GM23338 (cell line): ENCODE results near the gene PSPC1. TPM values are rescaled to one million over a fixed set of nuclear protein-coding genes. Genes with fewer than 3 reads are reported as not detected.
"Not testable (repeated sequence)": the region's sequence is repeated elsewhere in the genome, so short reads cannot be mapped to it uniquely, and the experiment has no call there.

Source experiments
- ATAC-seq: fragments of 200-7000 bp; cut with Tn5 transposase; 3 replicates; pipeline ENCODE4 v1.9.1; 2020
- DNase-seq: peaks from one replicate; pipeline ENCODE4 v3.0.0-alpha.2; 2015; ENCODE audit warnings: low spot score
- H2AFZ ChIP-seq: fragments of 200-600 bp; sonication (generic); 2 replicates; pipeline ENCODE4 v1.8.0; 2016; ENCODE audit warnings: antibody characterized with exemption, mild to moderate bottlenecking, moderate library complexity
- H3F3A ChIP-seq: fragments of 200-600 bp; sonication (generic); replicated peaks from 2 replicates; pipeline ENCODE4 v1.8.0; 2017; ENCODE audit warnings: antibody characterized with exemption, mixed run types, low read depth
- H3K27ac ChIP-seq: fragments of 200-600 bp; sonication (generic); 2 replicates; pipeline ENCODE4 v1.6.1; 2016; ENCODE audit warnings: low read depth
- H3K27me3 ChIP-seq: fragments of 200-600 bp; sonication (generic); 2 replicates; pipeline ENCODE4 v1.8.0; 2016; ENCODE audit warnings: mild to moderate bottlenecking, mixed run types, moderate library complexity; ENCODE audit not compliant: insufficient read depth
- H3K36me3 ChIP-seq: fragments of 200-600 bp; sonication (generic); 2 replicates; pipeline ENCODE4 v1.8.0; 2016; ENCODE audit warnings: mild to moderate bottlenecking; ENCODE audit not compliant: insufficient read depth
- H3K4me1 ChIP-seq: fragments of 200-600 bp; sonication (generic); 2 replicates; pipeline ENCODE4 v1.8.0; 2016; ENCODE audit warnings: mild to moderate bottlenecking, moderate library complexity; ENCODE audit not compliant: insufficient read depth
- H3K4me2 ChIP-seq: fragments of 200-600 bp; sonication (generic); 2 replicates; pipeline ENCODE4 v1.7.1; 2017; ENCODE audit warnings: mixed run types
- H3K4me3 ChIP-seq: fragments of 200-600 bp; sonication (generic); 2 replicates; pipeline ENCODE4 v1.6.1; 2016; ENCODE audit warnings: mixed run types
- H3K79me2 ChIP-seq: fragments of 200-600 bp; sonication (generic); replicated peaks from 2 replicates; pipeline ENCODE4 v1.8.0; 2017; ENCODE audit warnings: mild to moderate bottlenecking; ENCODE audit not compliant: insufficient read depth
- H3K9me2 ChIP-seq: fragments of 200-600 bp; sonication (generic); 2 replicates; pipeline ENCODE4 v1.8.0; 2017; ENCODE audit not compliant: insufficient read depth
- H4K20me1 ChIP-seq: fragments of 200-600 bp; sonication (generic); replicated peaks from 2 replicates; pipeline ENCODE4 v1.8.0; 2017; ENCODE audit warnings: mild to moderate bottlenecking; ENCODE audit not compliant: insufficient read depth
- H3K27ac Mint-ChIP-seq: 2 replicates; pipeline ENCODE4 v1.8.0; 2020; ENCODE audit warnings: inconsistent platforms, mild to moderate bottlenecking, moderate library complexity, mixed read lengths
- H3K27me3 Mint-ChIP-seq: 3 replicates; pipeline ENCODE4 v1.8.0; 2022; ENCODE audit warnings: low read depth, mild to moderate bottlenecking, moderate library complexity, mixed read lengths, inconsistent platforms; ENCODE audit not compliant: insufficient read depth, poor library complexity
- H3K36me3 Mint-ChIP-seq: 3 replicates; pipeline ENCODE4 v1.8.0; 2021; ENCODE audit warnings: low read depth, mild to moderate bottlenecking, inconsistent platforms, moderate library complexity, mixed read lengths
- H3K4me1 Mint-ChIP-seq: 3 replicates; pipeline ENCODE4 v1.8.0; 2020; ENCODE audit warnings: mild to moderate bottlenecking, inconsistent platforms, mixed read lengths
- H3K4me3 Mint-ChIP-seq: 3 replicates; pipeline ENCODE4 v1.8.0; 2021; ENCODE audit warnings: moderate library complexity, mild to moderate bottlenecking, inconsistent platforms, mixed read lengths
- H3K9me3 Mint-ChIP-seq: 3 replicates; pipeline ENCODE4 v1.8.0; 2020; ENCODE audit warnings: moderate library complexity, mild to moderate bottlenecking, inconsistent platforms, mixed read lengths
- CREB1 ChIP-seq: fragments of 250-450 bp; sonication (Bioruptor Pico); IDR thresholded peaks from 2 replicates; pipeline ENCODE4 v1.5.0; 2020; ENCODE audit warnings: low read depth, mild to moderate bottlenecking, moderate library complexity
- EZH2 ChIP-seq: fragments of 200-600 bp; sonication (generic); IDR thresholded peaks from one replicate; pipeline ENCODE4 v1.8.0; 2017; ENCODE audit warnings: antibody characterized with exemption, mild to moderate bottlenecking, low read depth; ENCODE audit not compliant: unreplicated experiment
- EZH2phosphoT487 ChIP-seq: fragments of 200-600 bp; sonication (generic); IDR thresholded peaks from one replicate; pipeline ENCODE4 v1.8.1; 2018; ENCODE audit warnings: antibody characterized with exemption; ENCODE audit not compliant: unreplicated experiment
- JUNB ChIP-seq: IDR thresholded peaks from one replicate; pipeline ENCODE4 v1.6.1; 2016; ENCODE audit warnings: antibody characterized with exemption; ENCODE audit not compliant: unreplicated experiment
- NANOG ChIP-seq: IDR thresholded peaks from 2 replicates; pipeline ENCODE4 v1.6.1; 2016; ENCODE audit warnings: antibody characterized with exemption, borderline replicate concordance
- POLR2AphosphoS5 ChIP-seq: IDR thresholded peaks from 2 replicates; pipeline ENCODE4 v1.6.1; 2016; ENCODE audit warnings: antibody characterized with exemption, low read depth
- STAT1 ChIP-seq: IDR thresholded peaks from one replicate; pipeline ENCODE4 v1.6.1; 2016; ENCODE audit warnings: antibody characterized with exemption; ENCODE audit not compliant: unreplicated experiment
- ZNF114 ChIP-seq: fragments of 250-450 bp; sonication (Bioruptor Pico); IDR thresholded peaks from 2 replicates; pipeline ENCODE4 v1.5.0; 2020; ENCODE audit warnings: mild to moderate bottlenecking, moderate library complexity
- ZNF331 ChIP-seq: fragments of 250-450 bp; sonication (Bioruptor Pico); IDR thresholded peaks from 2 replicates; pipeline ENCODE4 v1.5.0; 2020; ENCODE audit warnings: low read depth, mild to moderate bottlenecking, moderate library complexity
- polyA plus RNA-seq: library from polyadenylated mRNA; unstranded; fragments of >200 nt; fragmentation: Nextera tagmentation; extraction: Ambion mirVana; gene quantifications from 2 replicates; pipeline ENCODE4 v1.2.1, GENCODE V29; 2016
- total RNA-seq: library from RNA; depleted of rRNA; stranded (reverse); fragments of >200 nt; shearing (Covaris generic); gene quantifications from 2 replicates; pipeline ENCODE4 v1.2.3, GENCODE V29; 2014
- TF ChIP-seq, protein P1 (sequence below): IDR thresholded peaks from one replicate; pipeline ENCODE4 v1.6.1; 2018; ENCODE audit warnings: antibody characterized with exemption; ENCODE audit not compliant: unreplicated experiment
- TF ChIP-seq, protein P2 (sequence below): IDR thresholded peaks from 2 replicates; pipeline ENCODE4 v1.6.1; 2016; ENCODE audit warnings: antibody characterized with exemption
- TF ChIP-seq, protein P3 (sequence below), 2 experiments: fragments of 200-600 bp in 1 of 2; sonication (generic) in 1 of 2; conservative IDR thresholded peaks; 2 replicates each; pipeline versions ENCODE4 v1.5.1 to v1.6.1; 2016 to 2017; ENCODE audit warnings: antibody characterized with exemption in 2 of 2, low read depth in 2 of 2, mild to moderate bottlenecking in 2 of 2, moderate library complexity in 1 of 2

PSPC1 gene
- total and polyA plus RNA-seq, 2 experiments from 2014 or later = 38.2 to 80.2 TPM

DNA sequence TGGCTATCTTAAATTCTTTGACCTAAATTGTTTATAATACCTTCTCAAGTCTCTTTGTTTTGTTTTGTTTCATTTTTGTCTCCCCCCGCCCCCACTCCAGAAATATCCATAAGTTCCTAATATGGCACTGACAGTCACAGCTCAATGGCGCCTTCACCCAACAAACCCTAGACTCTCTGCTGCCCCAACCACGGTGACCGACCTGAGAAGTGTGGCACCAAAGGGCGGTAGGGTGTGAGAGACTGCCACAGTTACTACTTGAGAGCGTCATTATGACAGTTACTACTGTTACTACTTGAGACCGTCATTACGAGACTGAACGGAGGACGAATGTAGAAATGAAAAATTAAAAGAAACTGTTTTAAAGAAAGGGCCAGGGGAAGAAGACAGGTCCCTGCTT, 34.4 kb upstream of the PSPC1 start:
- no peaks in the 10 kb centered on the region for H3K27me3 ChIP-seq
- ATAC-seq = no peak
- H3K27ac Mint-ChIP-seq = no peak overlapping the region

DNA sequence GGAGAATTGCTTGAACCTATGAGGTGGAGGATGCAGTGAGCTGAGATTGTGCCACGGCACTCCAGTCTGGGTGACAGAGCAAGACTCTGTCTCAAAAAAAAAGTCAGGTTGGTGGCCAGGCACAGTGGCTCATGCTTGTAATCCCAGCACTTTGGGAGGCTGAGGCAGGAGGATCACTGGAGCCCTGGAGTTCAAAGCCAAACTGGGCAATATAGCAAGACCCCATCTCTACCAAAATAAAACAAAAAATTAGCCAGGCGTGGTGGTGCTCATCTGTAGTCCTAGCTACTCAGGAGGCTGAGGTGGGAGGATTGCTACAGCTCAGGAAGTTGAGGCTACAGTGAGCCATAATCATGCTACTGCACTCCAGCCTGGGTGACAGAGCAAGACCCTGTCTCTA, 33.1 kb upstream of the PSPC1 start:
- H3K27ac Mint-ChIP-seq, DNase-seq, H4K20me1 ChIP-seq, H3K4me1 Mint-ChIP-seq, H3K27ac ChIP-seq, H2AFZ ChIP-seq, H3K4me1 ChIP-seq, H3K9me2 ChIP-seq, H3K9me3 Mint-ChIP-seq, ATAC-seq, H3K27me3 Mint-ChIP-seq, H3K4me2 ChIP-seq, H3F3A ChIP-seq, H3K79me2 ChIP-seq, H3K27me3 ChIP-seq, H3K4me3 Mint-ChIP-seq, H3K36me3 ChIP-seq, H3K4me3 ChIP-seq: not testable (repeated sequence)
- peaks cover 18% of the 10 kb centered on the region for H3K36me3 Mint-ChIP-seq

More for the DNA sequence above, 34.4 kb upstream of the PSPC1 start:
- Histone ChIP-seq H3K4me3 (no peak overlapping the region), H3K27ac (no peak overlapping the region), H4K20me1 (peaks cover 6% of the 10 kb centered on the region; the same call in 1 of the 2 replicates), H3K9me2 (no peaks in the 10 kb centered on the region), H3K4me1 (no peaks in the 10 kb centered on the region), H3K79me2 (no peaks in the 10 kb centered on the region), H2AFZ (no peak overlapping the region), H3F3A (0 out of 2 replicates have a peak, but pooled peaks cover 5% of the 10 kb centered on the region), H3K4me2 (no peak overlapping the region), H3K36me3 (no peaks in the 10 kb centered on the region)
- DNase-seq = no peak
- H3K9me3 Mint-ChIP-seq = peaks cover 9% of the 10 kb centered on the region; the same call in 2 of the 3 replicates
- H3K4me3 Mint-ChIP-seq = no peak overlapping the region
- peaks cover 2% of the 10 kb centered on the region for H3K27me3 Mint-ChIP-seq
- H3K36me3 Mint-ChIP-seq = peaks cover 21% of the 10 kb centered on the region
- TF ChIP-seq, protein P1, sequence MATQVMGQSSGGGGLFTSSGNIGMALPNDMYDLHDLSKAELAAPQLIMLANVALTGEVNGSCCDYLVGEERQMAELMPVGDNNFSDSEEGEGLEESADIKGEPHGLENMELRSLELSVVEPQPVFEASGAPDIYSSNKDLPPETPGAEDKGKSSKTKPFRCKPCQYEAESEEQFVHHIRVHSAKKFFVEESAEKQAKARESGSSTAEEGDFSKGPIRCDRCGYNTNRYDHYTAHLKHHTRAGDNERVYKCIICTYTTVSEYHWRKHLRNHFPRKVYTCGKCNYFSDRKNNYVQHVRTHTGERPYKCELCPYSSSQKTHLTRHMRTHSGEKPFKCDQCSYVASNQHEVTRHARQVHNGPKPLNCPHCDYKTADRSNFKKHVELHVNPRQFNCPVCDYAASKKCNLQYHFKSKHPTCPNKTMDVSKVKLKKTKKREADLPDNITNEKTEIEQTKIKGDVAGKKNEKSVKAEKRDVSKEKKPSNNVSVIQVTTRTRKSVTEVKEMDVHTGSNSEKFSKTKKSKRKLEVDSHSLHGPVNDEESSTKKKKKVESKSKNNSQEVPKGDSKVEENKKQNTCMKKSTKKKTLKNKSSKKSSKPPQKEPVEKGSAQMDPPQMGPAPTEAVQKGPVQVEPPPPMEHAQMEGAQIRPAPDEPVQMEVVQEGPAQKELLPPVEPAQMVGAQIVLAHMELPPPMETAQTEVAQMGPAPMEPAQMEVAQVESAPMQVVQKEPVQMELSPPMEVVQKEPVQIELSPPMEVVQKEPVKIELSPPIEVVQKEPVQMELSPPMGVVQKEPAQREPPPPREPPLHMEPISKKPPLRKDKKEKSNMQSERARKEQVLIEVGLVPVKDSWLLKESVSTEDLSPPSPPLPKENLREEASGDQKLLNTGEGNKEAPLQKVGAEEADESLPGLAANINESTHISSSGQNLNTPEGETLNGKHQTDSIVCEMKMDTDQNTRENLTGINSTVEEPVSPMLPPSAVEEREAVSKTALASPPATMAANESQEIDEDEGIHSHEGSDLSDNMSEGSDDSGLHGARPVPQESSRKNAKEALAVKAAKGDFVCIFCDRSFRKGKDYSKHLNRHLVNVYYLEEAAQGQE = no peak
- TF ChIP-seq CREB1 (CRISPR knock-in tag) (no peak), NANOG (no peak)
- peaks cover 9% of the 10 kb centered on the region; the same call in 2 of the 3 replicates for H3K4me1 Mint-ChIP-seq

DNA sequence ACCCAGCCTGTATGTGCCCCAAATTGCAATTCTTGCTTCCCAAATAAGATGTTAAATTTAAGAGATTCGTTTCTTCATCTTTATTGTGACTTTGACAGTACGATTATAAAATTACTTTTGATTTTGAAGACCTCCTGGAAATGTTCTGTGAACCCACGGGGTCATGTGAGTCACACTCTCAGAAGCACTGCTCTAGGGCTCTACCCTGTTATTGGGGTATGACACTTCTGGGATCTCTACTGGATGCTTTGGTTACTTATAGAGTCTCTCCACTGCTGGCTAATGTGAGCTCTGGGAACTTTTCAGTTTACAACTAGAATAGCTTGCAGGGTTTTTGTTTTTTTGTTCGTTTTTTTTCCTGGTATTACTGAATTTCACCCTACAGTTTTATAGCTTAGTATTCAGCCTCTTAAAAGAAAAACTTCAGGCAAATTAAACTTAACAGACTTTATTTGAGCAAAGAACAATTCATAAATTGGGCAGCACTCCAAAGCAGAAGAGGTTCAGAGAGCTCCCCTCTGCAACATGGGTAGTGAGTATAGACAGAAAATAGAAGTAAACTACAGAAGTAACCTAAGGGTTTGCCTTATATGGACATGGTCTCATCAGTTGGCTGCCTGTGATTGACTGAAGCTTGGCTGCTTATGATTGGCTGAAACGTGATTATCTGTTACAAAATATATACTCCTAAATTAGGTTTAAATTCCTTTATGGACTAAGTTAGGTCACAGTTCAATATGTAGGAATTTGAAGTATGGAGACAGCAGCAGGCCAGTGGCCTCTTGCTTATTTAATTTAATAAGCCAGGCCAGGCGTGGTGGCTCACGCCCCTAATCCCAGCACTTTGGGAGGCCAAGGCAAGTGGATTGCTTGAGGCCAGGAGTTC, 28.5 kb upstream of the PSPC1 start:
- no peaks in the 10 kb centered on the region for H3F3A ChIP-seq
- H3K79me2 ChIP-seq = no peaks in the 10 kb centered on the region
- no peaks in the 10 kb centered on the region for H3K9me2 ChIP-seq
- H3K4me1 ChIP-seq = no peaks in the 10 kb centered on the region
- H3K27ac ChIP-seq = no peak overlapping the region
- H3K27me3 ChIP-seq = no peaks in the 10 kb centered on the region
- H3K4me1 Mint-ChIP-seq = no peaks in the 10 kb centered on the region
- H3K4me2 ChIP-seq = no peak overlapping the region
- no peak overlapping the region for H3K4me3 Mint-ChIP-seq
- no peaks in the 10 kb centered on the region for H4K20me1 ChIP-seq
- H2AFZ ChIP-seq = no peak overlapping the region
- ATAC-seq (no peak), DNase-seq (no peak)
- H3K36me3 ChIP-seq = no peaks in the 10 kb centered on the region
- H3K9me3 Mint-ChIP-seq = peaks cover 3% of the 10 kb centered on the region; the same call in 1 of the 3 replicates
- H3K27ac Mint-ChIP-seq = no peak overlapping the region
- H3K4me3 ChIP-seq = no peak overlapping the region
- peaks cover 3% of the 10 kb centered on the region; the same call in 2 of the 3 replicates for H3K36me3 Mint-ChIP-seq
- peaks cover 2% of the 10 kb centered on the region for H3K27me3 Mint-ChIP-seq
- TF ChIP-seq ZNF114 = no peak
- TF ChIP-seq JUNB = no peak
- TF ChIP-seq, protein P2, sequence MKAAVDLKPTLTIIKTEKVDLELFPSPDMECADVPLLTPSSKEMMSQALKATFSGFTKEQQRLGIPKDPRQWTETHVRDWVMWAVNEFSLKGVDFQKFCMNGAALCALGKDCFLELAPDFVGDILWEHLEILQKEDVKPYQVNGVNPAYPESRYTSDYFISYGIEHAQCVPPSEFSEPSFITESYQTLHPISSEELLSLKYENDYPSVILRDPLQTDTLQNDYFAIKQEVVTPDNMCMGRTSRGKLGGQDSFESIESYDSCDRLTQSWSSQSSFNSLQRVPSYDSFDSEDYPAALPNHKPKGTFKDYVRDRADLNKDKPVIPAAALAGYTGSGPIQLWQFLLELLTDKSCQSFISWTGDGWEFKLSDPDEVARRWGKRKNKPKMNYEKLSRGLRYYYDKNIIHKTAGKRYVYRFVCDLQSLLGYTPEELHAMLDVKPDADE = no peak
- no peak for TF ChIP-seq ZNF331
- no peak for TF ChIP-seq POLR2AphosphoS5
- TF ChIP-seq EZH2 = no peak
- no peak for TF ChIP-seq NANOG
- TF ChIP-seq, protein P3, sequence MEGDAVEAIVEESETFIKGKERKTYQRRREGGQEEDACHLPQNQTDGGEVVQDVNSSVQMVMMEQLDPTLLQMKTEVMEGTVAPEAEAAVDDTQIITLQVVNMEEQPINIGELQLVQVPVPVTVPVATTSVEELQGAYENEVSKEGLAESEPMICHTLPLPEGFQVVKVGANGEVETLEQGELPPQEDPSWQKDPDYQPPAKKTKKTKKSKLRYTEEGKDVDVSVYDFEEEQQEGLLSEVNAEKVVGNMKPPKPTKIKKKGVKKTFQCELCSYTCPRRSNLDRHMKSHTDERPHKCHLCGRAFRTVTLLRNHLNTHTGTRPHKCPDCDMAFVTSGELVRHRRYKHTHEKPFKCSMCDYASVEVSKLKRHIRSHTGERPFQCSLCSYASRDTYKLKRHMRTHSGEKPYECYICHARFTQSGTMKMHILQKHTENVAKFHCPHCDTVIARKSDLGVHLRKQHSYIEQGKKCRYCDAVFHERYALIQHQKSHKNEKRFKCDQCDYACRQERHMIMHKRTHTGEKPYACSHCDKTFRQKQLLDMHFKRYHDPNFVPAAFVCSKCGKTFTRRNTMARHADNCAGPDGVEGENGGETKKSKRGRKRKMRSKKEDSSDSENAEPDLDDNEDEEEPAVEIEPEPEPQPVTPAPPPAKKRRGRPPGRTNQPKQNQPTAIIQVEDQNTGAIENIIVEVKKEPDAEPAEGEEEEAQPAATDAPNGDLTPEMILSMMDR (conservative IDR thresholded peaks at IDR 0.05; ENCODE audit: low read depth in 2 of 2) = no peak
- TF ChIP-seq STAT1 = no peak
- TF ChIP-seq EZH2phosphoT487 = no peak
- no peak for TF ChIP-seq CREB1 (CRISPR knock-in tag)
